ENCODE results near the gene ESPNL.
A peak's percentile ranks its signal among the peaks of the same experiment; 100 is the strongest.

ESPNL gene

DNA sequence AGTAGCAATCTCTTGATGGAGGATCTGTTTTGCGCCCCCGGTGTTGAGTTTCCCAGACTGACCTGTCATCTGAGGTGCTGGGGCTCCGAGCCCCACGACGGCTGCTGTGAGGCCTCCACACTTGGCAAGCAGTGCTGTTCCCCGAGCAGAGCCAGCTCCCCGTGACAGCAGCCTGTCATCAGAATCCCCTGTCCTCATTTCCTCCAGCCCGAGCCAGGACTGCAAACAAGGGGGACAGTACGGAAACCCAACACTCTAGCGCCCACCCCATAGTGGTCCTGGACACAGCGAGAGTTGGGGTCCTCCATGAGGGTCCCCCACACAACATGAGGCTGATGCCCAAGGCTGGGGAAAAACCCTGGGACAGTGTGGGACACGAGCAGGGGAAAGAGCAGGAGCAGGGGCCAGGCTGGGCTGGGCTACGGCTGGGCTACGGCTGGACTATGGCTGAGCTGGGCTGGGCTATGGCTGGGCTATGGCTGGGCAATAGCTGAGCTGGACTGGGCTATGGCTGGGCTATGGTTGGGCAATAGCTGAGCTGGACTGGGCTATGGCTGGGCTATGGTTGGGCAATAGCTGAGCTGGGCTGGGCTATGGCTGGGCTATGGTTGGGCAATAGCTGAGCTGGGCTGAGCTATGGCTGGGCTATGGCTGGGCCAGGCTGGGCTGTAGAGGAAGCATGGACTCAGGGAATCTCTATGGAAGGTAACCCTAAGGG lies 36.8 kb downstream of the ESPNL start:
- no peak for DNase-seq (ENCODE audit: low read depth)
- no peak overlapping the region for H3K4me3 ChIP-seq (ENCODE audit: low read length)
- TF ChIP-seq, protein P1, sequence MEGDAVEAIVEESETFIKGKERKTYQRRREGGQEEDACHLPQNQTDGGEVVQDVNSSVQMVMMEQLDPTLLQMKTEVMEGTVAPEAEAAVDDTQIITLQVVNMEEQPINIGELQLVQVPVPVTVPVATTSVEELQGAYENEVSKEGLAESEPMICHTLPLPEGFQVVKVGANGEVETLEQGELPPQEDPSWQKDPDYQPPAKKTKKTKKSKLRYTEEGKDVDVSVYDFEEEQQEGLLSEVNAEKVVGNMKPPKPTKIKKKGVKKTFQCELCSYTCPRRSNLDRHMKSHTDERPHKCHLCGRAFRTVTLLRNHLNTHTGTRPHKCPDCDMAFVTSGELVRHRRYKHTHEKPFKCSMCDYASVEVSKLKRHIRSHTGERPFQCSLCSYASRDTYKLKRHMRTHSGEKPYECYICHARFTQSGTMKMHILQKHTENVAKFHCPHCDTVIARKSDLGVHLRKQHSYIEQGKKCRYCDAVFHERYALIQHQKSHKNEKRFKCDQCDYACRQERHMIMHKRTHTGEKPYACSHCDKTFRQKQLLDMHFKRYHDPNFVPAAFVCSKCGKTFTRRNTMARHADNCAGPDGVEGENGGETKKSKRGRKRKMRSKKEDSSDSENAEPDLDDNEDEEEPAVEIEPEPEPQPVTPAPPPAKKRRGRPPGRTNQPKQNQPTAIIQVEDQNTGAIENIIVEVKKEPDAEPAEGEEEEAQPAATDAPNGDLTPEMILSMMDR (conservative IDR thresholded peaks at IDR 0.05; ENCODE audit: low read depth, low read length) = no peak

DNA sequence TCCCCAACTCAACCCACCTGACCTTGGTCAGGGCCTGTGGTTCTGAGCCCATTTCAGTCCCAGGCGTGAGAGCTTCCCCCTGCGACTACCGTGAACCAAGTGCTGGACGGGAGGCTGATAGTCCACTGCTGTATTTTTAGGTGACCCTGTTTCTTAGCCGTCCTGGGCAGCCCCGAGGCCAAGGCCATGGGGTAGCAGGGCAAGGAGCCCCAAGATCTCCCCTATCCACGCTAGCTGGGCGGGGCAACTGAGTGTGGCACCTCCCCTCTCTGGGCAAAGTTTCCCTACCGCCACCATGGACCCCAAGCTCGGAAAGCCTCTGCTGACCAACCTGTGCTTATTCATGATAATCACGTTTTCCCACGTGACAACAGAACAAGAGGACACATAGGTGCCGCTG lies 37.7 kb downstream of the ESPNL start:
- no peak for DNase-seq (ENCODE audit: low read depth)
- H3K4me3 ChIP-seq (ENCODE audit: low read length) = no peak overlapping the region
- TF ChIP-seq, protein P1 (conservative IDR thresholded peaks at IDR 0.05; ENCODE audit: low read depth, low read length) = no peak

DNA sequence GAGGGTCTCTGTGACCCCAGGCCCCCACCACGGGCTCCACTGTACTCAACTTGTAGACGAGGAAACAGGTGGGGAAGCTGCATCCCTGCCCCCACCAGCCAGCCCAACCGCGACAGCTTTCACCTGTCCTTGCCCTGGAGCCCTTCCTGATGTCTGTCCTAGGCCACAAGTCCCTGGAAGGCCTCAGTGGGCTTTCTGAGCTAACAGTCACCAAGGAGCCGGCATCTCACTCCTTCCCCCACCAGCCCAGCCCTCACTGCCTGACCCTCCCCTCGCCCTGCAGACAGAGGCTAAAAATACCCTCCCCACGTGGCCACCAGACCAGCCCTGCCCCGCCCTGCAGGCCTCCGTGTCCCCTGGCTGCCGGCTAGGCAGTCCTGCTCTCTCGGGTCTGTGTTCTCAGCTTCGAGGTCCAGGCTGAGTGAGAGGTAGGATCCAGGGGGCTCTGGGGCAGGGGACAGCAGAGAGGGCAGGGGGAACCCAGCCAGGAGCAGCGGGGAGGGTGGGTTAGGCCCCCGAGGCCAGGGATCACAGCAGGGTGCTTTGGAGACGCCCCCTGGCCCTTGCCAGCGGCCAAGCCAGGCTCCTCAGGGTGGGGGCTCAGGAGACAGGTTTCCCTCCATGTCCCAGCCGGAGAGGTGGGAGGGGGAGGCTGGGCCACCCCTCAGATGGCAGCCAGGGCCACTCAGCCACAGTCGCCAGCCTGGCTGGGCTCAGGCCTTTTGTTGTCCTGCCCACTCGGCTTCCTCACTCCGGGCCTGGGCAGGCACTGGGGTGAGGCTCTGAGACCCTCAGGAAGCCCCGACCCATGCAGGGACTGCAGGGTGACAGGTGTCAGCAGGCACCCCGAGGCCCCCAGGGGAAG lies 38.4 kb downstream of the ESPNL start, which contains the start of gene KLHL30:
Gene KLHL30 (plus strand): TSS at position 338 of the 865 bp plus-strand sequence. CDS start 2,087 bp downstream, outside the sequence.
- TF ChIP-seq, protein P1 (conservative IDR thresholded peaks at IDR 0.05; ENCODE audit: low read depth, low read length) = no peak
- peak; percentile 30 for DNase-seq (ENCODE audit: low read depth)
- peak within 1 kb of the TSS; percentile 24 for H3K4me3 ChIP-seq (ENCODE audit: low read length)

DNA sequence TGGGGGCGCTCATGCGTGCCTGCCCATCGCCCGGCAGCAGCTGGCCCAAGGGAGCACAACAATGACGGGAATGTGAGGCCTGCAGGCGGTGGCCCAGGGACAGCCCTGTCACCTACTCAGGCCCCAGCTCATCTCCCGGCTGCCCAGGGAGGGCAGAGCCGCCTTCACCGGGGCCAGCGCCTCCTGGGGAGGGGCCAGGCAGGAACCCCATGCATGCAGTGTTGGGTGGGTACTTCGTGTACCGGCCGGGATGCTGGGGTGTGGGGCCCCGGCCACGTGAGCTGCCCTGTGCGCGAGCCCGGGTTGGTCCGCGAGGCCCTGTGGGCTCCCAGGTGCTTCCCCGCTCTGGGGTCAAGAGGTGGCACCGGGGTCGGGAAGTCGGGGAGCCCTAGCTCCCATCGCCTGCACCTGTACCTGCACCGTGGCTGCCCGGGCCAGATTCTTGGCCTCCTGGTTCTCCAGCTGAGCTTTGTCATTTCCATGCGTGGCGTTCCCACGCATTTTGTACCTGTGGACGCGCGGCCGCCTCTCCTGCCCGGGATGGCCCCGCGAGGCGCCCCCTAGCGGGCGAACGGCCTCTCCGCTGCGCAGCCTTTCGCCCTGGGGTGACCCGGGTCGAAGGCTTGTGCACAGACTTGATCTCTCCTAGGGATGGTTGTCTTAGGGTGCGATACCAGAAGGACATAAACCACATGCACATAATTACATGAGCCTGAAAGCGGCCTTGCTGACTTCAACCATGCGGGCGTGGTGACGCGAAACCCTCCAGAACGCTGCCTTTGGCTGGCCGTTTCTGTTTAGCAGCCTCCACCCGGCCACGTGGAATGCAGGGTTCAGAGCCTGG lies 39.3 kb downstream of the ESPNL start:
- DNase-seq (ENCODE audit: low read depth) = no peak
- H3K4me3 ChIP-seq (ENCODE audit: low read length) = peak overlapping the region; percentile 24
- TF ChIP-seq, protein P1 (conservative IDR thresholded peaks at IDR 0.05; ENCODE audit: low read depth, low read length) = peak; percentile 49

DNA sequence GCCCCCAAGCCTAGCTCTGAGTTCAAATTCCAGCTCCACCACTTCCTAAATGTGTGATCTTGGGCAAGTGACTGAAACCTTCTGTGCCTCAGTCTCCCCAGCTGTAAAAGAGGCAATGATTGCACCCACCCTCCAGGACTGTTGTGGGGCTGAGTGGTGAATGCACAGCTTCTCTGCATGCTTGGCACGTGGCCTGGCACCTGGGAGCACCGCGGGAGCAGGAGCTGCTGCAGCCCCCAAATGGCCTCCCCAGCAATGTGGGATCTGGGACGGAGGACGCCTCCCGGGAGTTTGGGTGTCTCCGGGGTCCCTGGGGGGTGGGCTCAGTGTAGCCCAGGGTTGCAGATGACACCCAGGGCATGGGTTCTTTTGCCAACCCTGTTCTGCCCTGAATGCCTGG lies 39.9 kb downstream of the ESPNL start:
- no peak for DNase-seq (ENCODE audit: low read depth)
- TF ChIP-seq, protein P1 (conservative IDR thresholded peaks at IDR 0.05; ENCODE audit: low read depth, low read length) = no peak
- H3K4me3 ChIP-seq (ENCODE audit: low read length) = no peak overlapping the region

DNA sequence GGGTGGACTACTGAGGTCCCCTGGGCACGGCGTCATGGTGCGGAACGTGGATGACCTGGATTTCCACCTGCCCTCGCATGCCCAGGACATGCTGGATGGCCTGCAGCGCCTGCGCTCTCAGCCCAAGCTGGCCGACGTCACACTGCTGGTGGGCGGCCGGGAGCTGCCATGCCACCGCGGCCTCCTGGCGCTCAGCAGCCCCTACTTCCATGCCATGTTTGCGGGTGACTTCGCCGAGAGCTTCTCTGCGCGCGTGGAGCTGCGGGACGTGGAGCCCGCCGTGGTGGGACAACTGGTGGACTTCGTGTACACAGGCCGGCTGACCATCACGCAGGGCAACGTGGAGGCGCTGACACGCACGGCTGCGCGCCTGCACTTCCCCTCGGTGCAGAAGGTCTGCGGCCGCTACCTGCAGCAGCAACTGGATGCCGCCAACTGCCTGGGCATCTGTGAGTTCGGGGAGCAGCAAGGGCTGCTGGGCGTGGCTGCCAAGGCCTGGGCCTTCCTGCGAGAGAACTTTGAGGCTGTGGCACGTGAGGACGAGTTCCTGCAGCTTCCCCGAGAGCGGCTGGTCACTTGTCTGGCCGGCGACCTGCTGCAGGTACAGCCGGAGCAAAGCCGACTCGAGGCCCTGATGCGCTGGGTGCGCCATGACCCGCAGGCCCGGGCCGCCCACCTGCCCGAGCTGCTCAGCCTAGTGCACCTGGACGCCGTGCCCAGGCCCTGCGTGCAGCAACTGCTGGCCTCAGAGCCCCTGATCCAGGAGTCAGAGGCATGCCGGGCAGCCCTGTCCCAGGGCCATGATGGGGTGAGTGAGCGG lies 40.8 kb downstream of the ESPNL start:
- DNase-seq (ENCODE audit: low read depth) = no peak
- H3K4me3 ChIP-seq (ENCODE audit: low read length) = no peak overlapping the region
- TF ChIP-seq, protein P1 (conservative IDR thresholded peaks at IDR 0.05; ENCODE audit: low read depth, low read length) = no peak
